ENCODE measurements around the gene APBA2.
"Not testable (repeated sequence)": the region's sequence is repeated elsewhere in the genome, so short reads cannot be mapped to it uniquely, and the experiment has no call there.

APBA2 gene

GRCh38 chr15:29044503-29044901 lies 158.7 kb downstream of the APBA2 start:
- no peak for DNase-seq

DNA sequence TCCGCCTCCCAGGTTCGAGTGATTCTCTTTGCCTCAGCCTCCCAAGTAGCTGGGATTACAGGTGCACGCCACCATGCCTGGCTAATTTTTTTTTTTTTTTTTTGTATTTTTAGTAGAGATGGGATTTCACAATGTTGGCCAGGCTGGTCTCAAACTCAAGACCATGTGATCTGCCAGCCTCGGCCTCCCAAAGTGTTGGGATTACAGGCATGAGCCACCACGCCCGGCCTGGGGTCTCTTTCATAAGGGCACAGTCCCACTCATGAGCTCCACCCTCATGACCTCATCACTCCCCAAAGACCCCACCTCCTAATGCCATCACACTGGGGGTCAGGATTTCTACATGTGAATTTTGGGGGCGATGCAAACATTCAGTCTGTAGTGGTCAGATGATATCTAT lies 159.4 kb downstream of the APBA2 start:
- DNase-seq: not testable (repeated sequence)

DNA sequence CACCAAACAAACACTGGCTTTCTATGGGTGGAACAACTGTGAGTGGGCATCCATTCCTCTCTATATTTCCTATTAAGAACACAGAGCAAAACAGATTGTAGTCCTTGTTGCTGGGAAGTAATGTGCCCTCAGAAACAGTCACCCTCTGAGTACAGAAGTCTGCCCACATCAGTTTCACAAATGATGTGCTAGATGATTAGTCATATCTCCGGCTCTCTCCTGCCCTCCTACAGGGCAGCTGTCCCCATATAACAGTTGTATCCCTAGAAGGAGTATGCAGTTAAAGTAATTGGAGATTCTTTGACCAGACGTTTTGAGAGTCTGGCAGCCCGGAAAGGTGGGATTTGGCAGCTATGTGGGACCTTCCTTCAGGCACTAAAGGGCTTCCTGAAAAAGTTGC lies 159.9 kb downstream of the APBA2 start:
- DNase-seq: no peak

- no peak for DNase-seq
Measured at GRCh38 chr15:29046281-29046810, 160.6 kb downstream of the APBA2 start.

GRCh38 chr15:29046977-29047376 lies 161.2 kb downstream of the APBA2 start:
- DNase-seq: no peak

- no peak for DNase-seq
Measured at GRCh38 chr15:29048011-29048410, 162.2 kb downstream of the APBA2 start.

- no peak for DNase-seq
Measured at GRCh38 chr15:29050870-29051269, 165.1 kb downstream of the APBA2 start.

GRCh38 chr15:29051422-29051821 lies 165.6 kb downstream of the APBA2 start:
- no peak for DNase-seq

DNA sequence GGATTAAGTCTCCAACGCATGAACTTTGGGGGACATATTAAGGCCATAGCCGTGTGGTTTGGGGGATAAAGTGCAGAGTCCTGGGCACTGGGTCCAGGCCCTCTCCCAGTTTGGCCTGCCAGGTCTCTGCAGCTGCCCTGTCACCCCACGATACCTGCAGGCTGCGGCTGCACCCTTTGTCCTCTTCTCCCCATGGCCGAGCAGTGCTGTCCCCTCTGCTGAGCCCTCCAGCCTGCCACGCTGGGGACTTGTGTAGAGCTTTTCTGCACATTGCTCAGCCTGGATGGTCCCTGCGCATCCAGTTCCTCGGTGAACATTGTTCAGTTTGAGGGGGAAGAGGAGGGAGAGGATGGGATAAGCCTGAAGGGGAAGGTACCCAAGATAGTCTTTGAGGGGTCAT lies 167.2 kb downstream of the APBA2 start:
- DNase-seq: no peak

DNA sequence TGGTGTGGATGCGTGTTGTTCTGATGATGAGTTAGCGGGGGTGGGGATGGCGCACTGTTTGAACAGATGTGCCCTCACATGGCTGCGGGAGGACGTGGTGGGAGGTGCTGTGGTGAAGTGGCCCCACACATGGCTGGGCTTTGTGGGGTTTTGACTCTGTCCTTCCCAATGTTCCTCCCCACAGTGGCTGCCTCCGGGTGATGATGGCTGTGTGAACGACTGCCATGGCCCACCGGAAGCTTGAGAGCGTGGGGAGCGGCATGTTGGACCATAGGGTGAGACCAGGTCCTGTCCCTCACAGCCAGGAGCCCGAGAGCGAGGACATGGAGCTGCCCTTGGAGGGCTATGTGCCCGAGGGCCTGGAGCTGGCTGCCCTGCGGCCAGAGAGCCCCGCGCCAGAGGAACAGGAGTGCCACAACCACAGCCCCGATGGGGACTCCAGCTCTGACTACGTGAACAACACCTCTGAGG lies 167.9 kb downstream of the APBA2 start:
- DNase-seq: no peak

DNA sequence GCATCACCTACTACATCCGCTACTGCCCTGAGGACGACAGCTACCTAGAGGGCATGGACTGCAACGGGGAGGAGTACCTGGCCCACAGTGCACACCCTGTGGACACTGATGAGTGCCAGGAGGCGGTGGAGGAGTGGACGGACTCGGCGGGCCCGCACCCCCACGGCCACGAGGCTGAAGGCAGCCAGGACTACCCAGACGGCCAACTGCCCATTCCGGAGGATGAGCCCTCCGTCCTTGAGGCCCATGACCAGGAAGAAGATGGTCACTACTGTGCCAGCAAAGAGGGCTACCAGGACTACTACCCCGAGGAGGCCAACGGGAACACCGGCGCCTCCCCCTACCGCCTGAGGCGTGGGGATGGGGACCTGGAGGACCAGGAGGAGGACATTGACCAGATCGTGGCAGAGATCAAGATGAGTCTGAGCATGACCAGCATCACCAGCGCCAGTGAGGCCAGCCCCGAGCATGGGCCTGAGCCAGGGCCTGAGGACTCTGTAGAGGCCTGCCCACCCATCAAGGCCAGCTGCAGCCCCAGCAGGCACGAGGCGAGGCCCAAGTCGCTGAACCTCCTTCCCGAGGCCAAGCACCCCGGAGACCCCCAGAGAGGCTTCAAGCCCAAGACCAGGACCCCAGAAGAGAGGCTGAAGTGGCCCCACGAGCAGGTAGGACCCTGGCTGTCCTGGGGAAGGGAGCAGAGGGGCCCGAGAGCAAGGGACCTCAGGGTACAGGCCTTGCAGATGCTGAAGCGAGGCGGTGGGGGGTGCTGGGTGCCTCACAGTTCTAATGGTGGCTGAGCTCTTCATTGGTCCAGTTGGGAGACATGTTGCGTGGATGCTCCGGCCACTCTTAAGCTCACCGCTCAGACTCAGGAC lies 168.6 kb downstream of the APBA2 start:
- no peak for DNase-seq

DNA sequence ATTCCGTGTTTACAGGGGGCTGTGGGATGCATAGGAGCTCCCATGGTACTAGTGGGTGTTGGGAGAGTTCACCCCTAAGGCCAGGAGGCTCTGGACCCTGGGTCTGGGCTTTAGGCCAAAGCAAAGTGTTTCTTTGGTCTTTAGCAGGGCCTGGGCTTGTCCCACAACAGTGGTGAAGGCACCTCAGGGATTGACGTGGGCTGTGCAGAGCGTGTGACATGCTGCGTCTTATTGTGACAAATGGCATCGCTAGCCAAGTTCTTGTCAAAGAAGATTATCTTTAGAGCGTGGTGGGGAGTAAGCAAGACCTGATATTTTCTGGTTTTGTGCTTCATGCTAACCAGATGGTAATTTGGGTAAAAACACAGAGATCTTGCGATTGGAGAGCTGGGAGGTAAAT lies 170.1 kb downstream of the APBA2 start:
- DNase-seq: no peak

GRCh38 chr15:29056839-29057450 lies 171.2 kb downstream of the APBA2 start:
- DNase-seq: no peak

DNA sequence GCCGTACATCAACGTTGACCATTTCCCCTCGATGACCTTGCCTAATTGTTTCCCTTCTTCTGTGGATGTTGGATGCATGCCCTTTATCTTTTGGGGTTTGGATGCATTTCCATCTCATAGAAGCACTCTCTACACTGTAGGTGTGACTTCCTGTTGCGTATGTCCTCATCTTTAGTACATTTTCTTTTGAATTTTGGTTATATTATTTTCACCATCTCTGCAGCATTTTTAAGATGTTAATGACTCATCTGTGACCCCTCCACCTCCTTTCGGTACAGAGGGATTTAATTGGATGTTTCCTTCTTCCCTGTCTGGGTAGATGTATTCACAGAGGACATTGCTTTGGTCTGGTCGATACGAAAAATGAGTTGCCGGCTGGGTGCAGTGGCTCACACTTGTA lies 172.1 kb downstream of the APBA2 start:
- no peak for DNase-seq

DNA sequence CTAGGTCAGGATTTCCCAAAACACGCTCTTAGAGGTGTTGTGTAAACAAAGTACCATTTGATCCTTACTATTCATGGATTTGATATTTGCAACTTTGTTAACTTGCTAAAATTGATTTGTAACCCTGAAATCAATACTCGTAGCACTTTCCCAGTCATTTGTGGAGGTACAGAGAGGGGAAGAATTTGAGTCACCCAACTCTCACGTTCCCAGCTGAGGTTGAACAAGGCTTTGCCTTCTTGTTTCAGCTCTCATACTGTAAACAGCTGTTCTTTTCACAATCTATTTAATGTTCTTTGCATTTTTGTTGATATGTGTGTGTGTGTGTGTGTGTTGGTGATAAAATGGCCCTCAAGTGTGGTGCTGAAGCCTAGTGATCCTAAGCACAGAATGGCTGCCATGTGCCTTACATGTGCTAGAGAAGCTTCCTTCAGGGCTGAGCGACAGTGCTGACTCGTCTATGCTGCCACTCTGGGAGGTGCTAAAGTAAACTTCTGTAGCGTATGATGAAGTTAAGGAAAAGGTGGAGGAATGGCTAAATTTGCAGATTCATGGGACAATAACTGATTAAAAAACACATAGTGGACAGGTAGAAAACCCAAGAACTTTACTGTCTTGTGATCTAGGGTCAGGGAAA lies 173.2 kb downstream of the APBA2 start:
- DNase-seq: no peak

- no peak for DNase-seq
Measured at GRCh38 chr15:29059871-29060640, 174.3 kb downstream of the APBA2 start.

DNA sequence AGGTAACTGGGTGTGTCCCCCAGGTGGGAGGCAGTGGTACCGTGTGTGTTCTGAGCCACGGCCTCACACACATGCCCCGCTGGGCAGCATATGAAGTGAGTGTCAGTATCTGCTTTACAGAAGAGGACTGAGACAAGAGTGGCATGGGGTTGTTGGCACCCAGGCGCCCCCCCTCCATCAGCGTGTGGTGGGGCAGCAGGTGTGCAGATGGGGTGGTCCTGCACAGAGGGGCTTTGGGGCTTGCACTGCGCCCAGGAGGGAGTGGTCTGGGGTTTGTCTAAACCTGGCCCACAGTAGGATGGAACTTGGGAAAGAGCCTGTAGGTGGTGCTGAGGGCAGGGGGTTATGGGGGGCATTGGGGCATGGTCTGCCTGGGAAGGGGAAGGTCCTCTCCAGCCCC lies 176.0 kb downstream of the APBA2 start:
- DNase-seq: no peak

DNA sequence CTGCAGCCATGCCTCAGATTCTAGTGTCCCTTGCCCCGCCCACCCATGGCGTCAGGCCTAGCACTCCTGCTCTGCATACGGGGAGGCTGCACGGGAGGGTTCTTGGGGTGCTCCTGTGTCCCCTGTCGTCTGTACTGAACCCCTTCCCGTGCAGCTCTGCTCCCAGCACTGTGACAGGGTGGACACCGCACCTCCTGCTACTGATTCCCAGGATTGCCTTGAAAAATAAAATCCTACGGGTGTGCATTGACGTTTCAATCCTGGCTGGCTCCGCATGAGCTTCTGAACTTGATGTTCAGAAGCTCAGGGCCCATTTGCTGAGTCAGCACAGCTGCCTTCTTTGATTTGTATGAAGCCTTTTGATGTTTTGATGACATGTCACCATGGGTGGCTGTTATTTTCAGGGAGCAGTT lies 176.4 kb downstream of the APBA2 start:
- DNase-seq: no peak

DNA sequence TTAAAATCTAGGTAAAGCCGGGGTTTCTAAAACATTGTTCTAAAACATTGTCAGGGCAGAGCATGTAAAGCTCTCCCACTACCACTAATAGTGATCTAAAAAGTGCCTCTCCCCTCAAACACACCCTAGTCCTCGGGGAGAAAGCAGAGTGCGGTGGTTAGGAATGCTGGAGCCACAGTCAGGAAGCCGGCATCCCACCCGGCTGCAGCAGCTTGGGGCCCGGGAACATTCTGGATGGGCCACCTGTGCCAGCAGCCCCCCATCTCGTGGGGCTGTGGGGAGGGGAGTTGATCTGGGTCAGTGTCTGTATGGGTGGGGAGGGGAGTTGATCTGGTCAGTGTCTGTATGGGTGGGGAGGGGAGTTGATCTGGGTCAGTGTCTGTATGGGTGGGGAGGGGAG lies 176.9 kb downstream of the APBA2 start:
- DNase-seq: no peak

DNA sequence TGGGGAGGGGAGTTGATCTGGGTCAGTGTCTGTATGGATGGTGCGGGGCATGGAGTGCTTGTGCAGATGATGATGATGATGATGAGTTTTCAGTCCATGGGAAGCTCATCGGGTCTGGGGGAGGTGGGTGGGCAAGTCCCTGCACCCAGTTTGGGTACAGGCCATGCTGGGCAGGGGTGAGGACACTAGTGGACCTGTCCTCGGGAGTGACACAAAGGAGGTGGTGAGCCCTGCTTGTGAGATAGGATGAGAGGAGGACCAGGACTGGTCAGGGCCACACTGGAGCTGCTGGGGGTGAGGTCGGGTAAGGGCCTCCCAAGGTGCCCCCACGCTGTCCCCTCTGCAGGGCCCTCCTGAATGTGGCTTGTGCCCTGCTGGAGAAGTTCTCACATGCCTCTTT lies 177.9 kb downstream of the APBA2 start:
- DNase-seq: no peak

- no peak for DNase-seq
Measured at GRCh38 chr15:29064290-29064689, 178.5 kb downstream of the APBA2 start.

DNA sequence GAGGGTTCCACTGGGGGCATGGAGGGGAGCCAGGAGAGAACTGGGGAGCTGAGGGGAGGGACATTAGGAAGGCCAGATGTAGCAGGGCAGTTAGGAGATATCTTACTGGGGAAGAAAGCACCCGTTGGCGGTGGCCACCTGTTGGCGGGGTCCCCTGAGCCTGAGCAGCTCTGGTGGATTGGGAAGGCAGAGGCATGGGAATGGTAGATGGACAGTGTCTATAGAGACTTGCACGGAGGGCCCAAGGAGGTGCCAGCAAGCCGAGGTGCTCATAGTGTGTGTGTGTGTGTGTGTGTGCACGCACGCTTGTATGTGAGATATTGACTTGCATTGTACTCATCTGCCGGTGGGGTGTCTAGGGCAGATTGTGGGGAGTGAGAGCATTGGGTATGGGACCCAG lies 179.0 kb downstream of the APBA2 start:
- no peak for DNase-seq

- no peak for DNase-seq
Measured at GRCh38 chr15:29065571-29065970, 179.8 kb downstream of the APBA2 start.

All from left hindlimb (tissue), 1 donor.